Measurements from ENCODE around the gene HIVEP2. TPM values are rescaled to one million over a fixed set of nuclear protein-coding genes. Genes with fewer than 3 reads are reported as not detected.

Gene HIVEP2
- total RNA-seq, 1 donor from 2014 or later: 11.8 TPM

DNA sequence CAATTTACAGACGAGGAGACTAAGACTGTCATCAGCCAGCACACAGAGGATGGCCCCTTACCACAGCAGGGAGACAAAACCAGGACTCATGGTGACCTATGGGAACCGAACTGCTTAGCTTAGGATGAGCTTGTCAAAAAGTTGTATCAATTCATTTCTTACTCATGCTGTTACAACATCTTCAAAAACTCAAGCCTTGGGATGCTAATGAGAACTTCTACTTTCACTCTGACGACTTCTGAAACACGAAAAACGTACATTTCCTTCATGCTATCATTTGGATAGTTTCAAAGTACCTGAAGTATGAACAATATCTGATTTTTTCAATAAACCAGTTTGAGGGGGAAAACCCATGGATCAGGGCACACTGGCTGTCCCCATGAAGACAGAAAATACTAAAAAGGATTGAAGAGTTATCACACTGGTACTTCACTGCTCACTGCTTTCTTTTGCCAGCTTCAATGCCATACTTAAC, 31.9 kb downstream of the HIVEP2 start:
- peaks cover 5% of the 10 kb centered on the region for H3K9me3 Mint-ChIP-seq (ENCODE audit: low read depth)
- H3K27me3 Mint-ChIP-seq: no peaks in the 10 kb centered on the region
- TF ChIP-seq, protein P1, sequence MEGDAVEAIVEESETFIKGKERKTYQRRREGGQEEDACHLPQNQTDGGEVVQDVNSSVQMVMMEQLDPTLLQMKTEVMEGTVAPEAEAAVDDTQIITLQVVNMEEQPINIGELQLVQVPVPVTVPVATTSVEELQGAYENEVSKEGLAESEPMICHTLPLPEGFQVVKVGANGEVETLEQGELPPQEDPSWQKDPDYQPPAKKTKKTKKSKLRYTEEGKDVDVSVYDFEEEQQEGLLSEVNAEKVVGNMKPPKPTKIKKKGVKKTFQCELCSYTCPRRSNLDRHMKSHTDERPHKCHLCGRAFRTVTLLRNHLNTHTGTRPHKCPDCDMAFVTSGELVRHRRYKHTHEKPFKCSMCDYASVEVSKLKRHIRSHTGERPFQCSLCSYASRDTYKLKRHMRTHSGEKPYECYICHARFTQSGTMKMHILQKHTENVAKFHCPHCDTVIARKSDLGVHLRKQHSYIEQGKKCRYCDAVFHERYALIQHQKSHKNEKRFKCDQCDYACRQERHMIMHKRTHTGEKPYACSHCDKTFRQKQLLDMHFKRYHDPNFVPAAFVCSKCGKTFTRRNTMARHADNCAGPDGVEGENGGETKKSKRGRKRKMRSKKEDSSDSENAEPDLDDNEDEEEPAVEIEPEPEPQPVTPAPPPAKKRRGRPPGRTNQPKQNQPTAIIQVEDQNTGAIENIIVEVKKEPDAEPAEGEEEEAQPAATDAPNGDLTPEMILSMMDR (IDR thresholded peaks at IDR 0.05; ENCODE audit: unreplicated experiment): no peak
- DNase-seq (ENCODE audit: low spot score, unreplicated experiment): no peak
- peaks cover 11% of the 10 kb centered on the region for H3K36me3 Mint-ChIP-seq (ENCODE audit: insufficient read depth)
- H3K4me3 Mint-ChIP-seq (ENCODE audit: low read depth): no peak overlapping the region
- H3K27ac Mint-ChIP-seq: no peak overlapping the region
- no peaks in the 10 kb centered on the region for H3K4me1 Mint-ChIP-seq (ENCODE audit: low read depth)

DNA sequence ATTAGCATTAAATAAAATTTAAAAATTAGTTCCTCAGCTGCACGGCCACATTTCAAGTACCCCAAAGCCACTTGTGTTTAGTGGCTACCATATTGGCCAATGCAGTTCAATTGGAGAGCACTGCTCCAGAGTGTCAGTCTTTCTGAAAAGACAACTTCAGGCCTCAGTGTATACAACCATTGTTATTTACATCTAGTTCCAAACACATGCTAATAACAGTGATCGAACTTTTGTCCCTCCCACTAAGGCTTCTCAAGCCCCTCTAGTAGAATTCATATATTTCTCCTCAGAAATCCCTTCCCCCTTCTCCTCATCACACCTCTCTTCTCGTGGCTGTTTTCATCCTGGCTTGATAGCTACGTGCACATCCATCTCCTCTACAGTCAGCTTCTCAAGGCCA, 32.9 kb downstream of the HIVEP2 start:
- Mint-ChIP-seq H3K36me3 (ENCODE audit: insufficient read depth) (peaks cover 11% of the 10 kb centered on the region), H3K9me3 (ENCODE audit: low read depth) (peaks cover 5% of the 10 kb centered on the region), H3K27ac (no peak overlapping the region), H3K4me3 (ENCODE audit: low read depth) (no peak overlapping the region), H3K4me1 (ENCODE audit: low read depth) (peaks cover 4% of the 10 kb centered on the region), H3K27me3 (no peaks in the 10 kb centered on the region)
- TF ChIP-seq, protein P1 (IDR thresholded peaks at IDR 0.05; ENCODE audit: unreplicated experiment): no peak
- DNase-seq (ENCODE audit: low spot score, unreplicated experiment): no peak

DNA sequence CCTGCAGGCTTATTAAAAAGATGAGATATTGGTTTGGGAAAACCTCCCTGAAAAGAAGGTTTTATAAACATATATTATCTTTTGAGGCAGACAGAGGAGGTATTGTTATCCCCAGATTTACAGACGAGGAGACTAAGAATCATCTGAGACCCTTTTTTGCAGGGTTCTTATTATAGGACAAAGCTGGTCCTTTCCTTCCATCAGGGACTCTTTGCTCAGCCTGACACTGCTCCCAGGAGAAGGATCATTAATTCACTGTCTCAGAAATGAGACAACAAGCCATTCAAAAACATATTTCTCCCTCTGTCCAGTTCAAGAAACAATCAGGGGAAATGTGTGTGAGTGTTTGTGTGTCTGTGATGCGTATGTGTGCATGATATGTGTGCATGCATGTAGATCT, 33.5 kb downstream of the HIVEP2 start:
- TF ChIP-seq, protein P1 (IDR thresholded peaks at IDR 0.05; ENCODE audit: unreplicated experiment): no peak
- H3K4me3 Mint-ChIP-seq (ENCODE audit: low read depth): no peak overlapping the region
- peaks cover 4% of the 10 kb centered on the region for H3K4me1 Mint-ChIP-seq (ENCODE audit: low read depth)
- no peak overlapping the region for H3K27ac Mint-ChIP-seq
- peaks cover 11% of the 10 kb centered on the region for H3K36me3 Mint-ChIP-seq (ENCODE audit: insufficient read depth)
- no peaks in the 10 kb centered on the region for H3K27me3 Mint-ChIP-seq
- peaks cover 5% of the 10 kb centered on the region for H3K9me3 Mint-ChIP-seq (ENCODE audit: low read depth)
- DNase-seq (ENCODE audit: low spot score, unreplicated experiment): no peak

DNA sequence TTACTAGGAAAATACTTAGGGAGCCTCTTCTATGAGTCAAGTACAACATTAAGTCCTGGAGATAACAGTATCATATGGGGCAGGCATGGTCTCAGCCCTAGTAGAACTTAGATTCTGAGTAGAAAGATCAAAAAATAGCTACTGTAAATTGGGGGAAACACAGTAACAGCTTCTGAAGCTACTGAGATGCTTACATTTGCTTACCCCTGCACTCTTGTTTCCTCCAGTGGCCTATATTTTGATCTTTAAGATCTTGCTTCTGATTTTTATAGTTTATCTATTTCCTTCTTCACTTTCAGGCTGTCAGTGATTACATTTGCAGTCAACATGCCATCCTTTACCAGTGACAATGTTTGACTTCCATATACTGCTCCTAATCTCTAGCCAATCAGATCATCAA, 35.3 kb downstream of the HIVEP2 start:
- TF ChIP-seq, protein P1 (IDR thresholded peaks at IDR 0.05; ENCODE audit: unreplicated experiment): no peak
- H3K4me1 Mint-ChIP-seq (ENCODE audit: low read depth): peaks cover 6% of the 10 kb centered on the region
- no peak overlapping the region for H3K4me3 Mint-ChIP-seq (ENCODE audit: low read depth)

DNA sequence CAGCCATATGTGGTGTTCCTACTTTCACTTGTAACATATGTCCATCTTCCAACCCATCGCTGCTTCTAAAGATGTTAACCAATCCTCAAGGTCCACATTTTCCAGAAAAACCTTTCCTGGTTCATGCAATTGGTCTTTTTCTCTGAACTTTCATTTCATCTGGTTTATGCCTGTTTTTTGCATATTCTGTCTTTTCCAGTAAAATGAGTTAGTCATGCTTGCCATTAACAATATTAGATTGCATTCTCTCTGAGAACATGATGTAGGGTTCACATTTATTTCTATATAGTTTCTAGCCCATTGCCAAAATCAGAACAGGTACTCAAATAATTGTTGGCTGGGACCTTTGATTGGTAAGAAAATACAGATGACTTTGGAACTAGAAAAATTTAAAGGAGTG, 36.7 kb downstream of the HIVEP2 start:
- no peak overlapping the region for H3K27ac Mint-ChIP-seq
- H3K9me3 Mint-ChIP-seq (ENCODE audit: low read depth): peaks cover 5% of the 10 kb centered on the region
- H3K4me3 Mint-ChIP-seq (ENCODE audit: low read depth): no peak overlapping the region
- H3K27me3 Mint-ChIP-seq: no peaks in the 10 kb centered on the region
- peaks cover 9% of the 10 kb centered on the region for H3K4me1 Mint-ChIP-seq (ENCODE audit: low read depth)
- peaks cover 9% of the 10 kb centered on the region for H3K36me3 Mint-ChIP-seq (ENCODE audit: insufficient read depth)
- TF ChIP-seq, protein P1 (IDR thresholded peaks at IDR 0.05; ENCODE audit: unreplicated experiment): no peak
- no peak for DNase-seq (ENCODE audit: low spot score, unreplicated experiment)

More for the DNA sequence above, 35.3 kb downstream of the HIVEP2 start:
- DNase-seq (ENCODE audit: low spot score, unreplicated experiment): no peak
- Mint-ChIP-seq H3K27me3 (no peaks in the 10 kb centered on the region), H3K27ac (no peak overlapping the region), H3K9me3 (ENCODE audit: low read depth) (peaks cover 5% of the 10 kb centered on the region), H3K36me3 (ENCODE audit: insufficient read depth) (peaks cover 11% of the 10 kb centered on the region)

Data from progenitor cell of endocrine pancreas (in vitro differentiated cells).